Measurements from ENCODE around the gene MOXD1. TPM values are rescaled to one million over a fixed set of nuclear protein-coding genes. Genes with fewer than 3 reads are reported as not detected.

MOXD1 gene
- total and polyA plus RNA-seq, 8 donors: 40.3 to 106 (median 57.1) TPM

DNA sequence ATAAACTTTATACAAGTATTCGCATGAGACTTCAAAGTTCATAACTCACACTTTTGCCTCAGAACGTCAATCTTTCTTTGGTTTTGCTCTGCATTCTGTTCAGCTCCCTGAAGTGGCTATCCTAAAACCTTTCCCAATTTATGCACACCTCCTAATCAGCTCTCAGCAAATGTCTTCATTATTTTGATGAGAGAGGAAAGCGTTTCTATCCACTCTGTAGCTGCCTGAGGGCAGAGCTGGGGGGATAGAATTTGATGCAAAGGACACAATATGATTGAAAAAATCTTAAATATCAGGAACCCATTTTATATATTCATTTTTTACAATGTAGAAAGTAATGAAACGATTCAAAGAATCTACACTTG, 66.8 kb downstream of the MOXD1 start:
- DNase-seq (no peak), ATAC-seq (no peak)
- Histone ChIP-seq H3K4me3 (no peak overlapping the region), H3K27me3 (no peaks in the 10 kb centered on the region), H3K9me3 (no peaks in the 10 kb centered on the region), H3K36me3 (no peaks in the 10 kb centered on the region), H3K27ac (no peak overlapping the region), H3K4me1 (no peaks in the 10 kb centered on the region)
- TF ChIP-seq CTCF (IDR thresholded peaks at IDR 0.05): no peak
- intact Hi-C loops (cut with DNase I): no loop called here

- peak in 1 of 4 donors; percentile 21 for DNase-seq
- Histone ChIP-seq H3K9me3 (no peaks in the 10 kb centered on the region), H3K27me3 (no peaks in the 10 kb centered on the region), H3K4me1 (no peaks in the 10 kb centered on the region), H3K27ac (no peak overlapping the region), H3K36me3 (no peaks in the 10 kb centered on the region), H3K4me3 (no peak overlapping the region)
- intact Hi-C loops (cut with DNase I): no loop called here
- no peak for TF ChIP-seq CTCF (IDR thresholded peaks at IDR 0.05)
- ATAC-seq: peak; percentile 80
Observed at GRCh38 chr6:132333639-132334520, 67.4 kb downstream of the MOXD1 start.

DNA sequence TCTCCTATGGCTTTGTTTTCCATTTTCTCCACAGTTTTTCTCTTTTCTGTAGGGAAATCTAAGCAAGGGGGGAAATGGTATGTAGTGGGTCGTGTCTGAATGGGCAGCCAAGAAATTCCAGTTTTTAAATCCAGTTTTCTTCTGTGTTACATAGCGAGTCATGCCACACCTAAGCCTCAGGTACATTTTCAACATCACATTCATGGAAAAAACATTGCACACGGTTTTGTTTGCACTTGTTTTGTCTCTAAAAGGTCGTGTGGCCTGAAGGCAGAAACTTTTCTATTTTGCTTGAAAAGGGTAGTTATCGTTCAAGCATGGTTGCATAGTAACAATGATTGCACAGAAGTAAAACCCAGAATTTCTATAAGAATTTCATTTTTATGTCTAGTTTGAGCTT, 70.5 kb downstream of the MOXD1 start:
- DNase-seq: peak in 1 of 4 donors; percentile 7
- H3K36me3 ChIP-seq: no peaks in the 10 kb centered on the region
- H3K9me3 ChIP-seq: no peaks in the 10 kb centered on the region
- TF ChIP-seq CTCF (IDR thresholded peaks at IDR 0.05): no peak
- no peak overlapping the region for H3K4me3 ChIP-seq
- intact Hi-C loops (cut with DNase I): no loop called here
- no peaks in the 10 kb centered on the region for H3K4me1 ChIP-seq
- H3K27ac ChIP-seq: no peak overlapping the region
- no peaks in the 10 kb centered on the region for H3K27me3 ChIP-seq
- ATAC-seq: no peak

- peaks cover 0 to 7% of the 10 kb centered on the region in 2 donors for H3K9me3 ChIP-seq
- no peak overlapping the region for H3K27ac ChIP-seq
- intact Hi-C loops (cut with DNase I): no loop called here
- no peaks in the 10 kb centered on the region for H3K36me3 ChIP-seq
- H3K4me3 ChIP-seq: no peak overlapping the region
- no peak for DNase-seq
- ATAC-seq: no peak
- H3K27me3 ChIP-seq: no peaks in the 10 kb centered on the region
- no peaks in the 10 kb centered on the region for H3K4me1 ChIP-seq
- TF ChIP-seq CTCF (IDR thresholded peaks at IDR 0.05): no peak
Observed at GRCh38 chr6:132322398-132322797, 78.9 kb downstream of the MOXD1 start.

- DNase-seq (no peak), ATAC-seq (no peak)
- H3K4me3 ChIP-seq: no peak overlapping the region
- H3K27me3 ChIP-seq: no peaks in the 10 kb centered on the region
- no peak overlapping the region for H3K27ac ChIP-seq
- peaks cover 0 to 29% of the 10 kb centered on the region in 2 donors for H3K9me3 ChIP-seq
- no peaks in the 10 kb centered on the region for H3K4me1 ChIP-seq
- TF ChIP-seq CTCF (IDR thresholded peaks at IDR 0.05): no peak
- H3K36me3 ChIP-seq: no peaks in the 10 kb centered on the region
- intact Hi-C loops (cut with DNase I): no loop called here
Observed at GRCh38 chr6:132320007-132320406, 81.3 kb downstream of the MOXD1 start.
